Astrocyte of the spinal cord (primary cell): ENCODE data around the gene LRRC4B.

Source experiments
- DNase-seq: peaks from one replicate; pipeline ENCODE4 v3.0.0; 2011; ENCODE audit warnings: low read depth, low spot score
- H3K4me3 ChIP-seq: 2 replicates; pipeline ENCODE4 v1.5.1; 2011; ENCODE audit warnings: low read depth, mild to moderate bottlenecking, low read length, moderate library complexity
- CTCF ChIP-seq: IDR thresholded peaks from 2 replicates; pipeline ENCODE4 v1.5.1; 2012; ENCODE audit warnings: low read depth, mild to moderate bottlenecking, low read length, inconsistent platforms
- in situ Hi-C: cut with HindIII; loops from 2 replicates; pipeline ENCODE4 v1.10.0; 2017; ENCODE audit warnings: low sequenced_read_pairs

Gene LRRC4B

GRCh38 chr19:50492303-50493052, 75.8 kb downstream of the LRRC4B start:
- TF ChIP-seq CTCF: no peak
- no peak for DNase-seq
- no peak overlapping the region for H3K4me3 ChIP-seq
- in situ Hi-C loops: no loop called here

- no peak overlapping the region for H3K4me3 ChIP-seq
- TF ChIP-seq CTCF: no peak
- DNase-seq: no peak
- in situ Hi-C loops: no loop called here
Observed at GRCh38 chr19:50490991-50491472, 77.2 kb downstream of the LRRC4B start.

GRCh38 chr19:50490411-50490811, 77.8 kb downstream of the LRRC4B start:
- in situ Hi-C loops: no loop called here
- H3K4me3 ChIP-seq: no peak overlapping the region
- no peak for DNase-seq
- TF ChIP-seq CTCF: no peak

- TF ChIP-seq CTCF: no peak
- H3K4me3 ChIP-seq: no peak overlapping the region
- in situ Hi-C loops: no loop called here
- DNase-seq: no peak
Observed at GRCh38 chr19:50489461-50490011, 78.7 kb downstream of the LRRC4B start.

GRCh38 chr19:50488389-50489194, 79.6 kb downstream of the LRRC4B start:
- in situ Hi-C loops: no loop called here
- DNase-seq: no peak
- no peak overlapping the region for H3K4me3 ChIP-seq
- TF ChIP-seq CTCF: no peak

GRCh38 chr19:50486823-50487515, 81.3 kb downstream of the LRRC4B start:
- peak; percentile 39 for DNase-seq
- in situ Hi-C loops: no loop called here
- peak; percentile 61 for TF ChIP-seq CTCF
- H3K4me3 ChIP-seq: no peak overlapping the region
